ENCODE measurements around the gene ARHGEF1. TPM values are rescaled to one million over a fixed set of nuclear protein-coding genes. Genes with fewer than 3 reads are reported as not detected.

Gene ARHGEF1
- total and polyA plus RNA-seq, 12 donors, result 20.2 to 143 (median 30.2) TPM

- Histone ChIP-seq H3K27me3 (no peaks in the 10 kb centered on the region), H3K27ac (peak overlapping the region in 1 of 10 donors; percentile 94), H3K4me1 (peaks cover 7 to 60% (median 38%) of the 10 kb centered on the region in 9 donors), H3K9me3 (no peaks in the 10 kb centered on the region), H3K36me3 (peaks cover 0 to 61% (median 30%) of the 10 kb centered on the region in 9 donors), H3K4me3 (peak overlapping the region in 6 of 10 donors; percentile 71 to 98 (median 90))
- DNase-seq, result no peak
- intact Hi-C loops (cut with DNase I), result loop anchor here in 5 of 10 donors (2.0 to 5.0 kb wide), 2 partner anchors 21 to 95 kb away; partner anchors contain the start of genes RABAC1 (in 3 of the 5) and ARHGEF1 (in 2 of the 5)
- no peak for TF ChIP-seq CTCF (IDR thresholded peaks at IDR 0.05)
- ATAC-seq, result no peak
- WGBS, 2 donors, result 73 to 86% methylated on average over 9 of the region's 9 CpGs
Observed at GRCh38 chr19:41861846-41862245, 21.1 kb upstream of the ARHGEF1 start.

GRCh38 chr19:41862445-41862986, 20.5 kb upstream of the ARHGEF1 start:
- H3K9me3 ChIP-seq, result no peaks in the 10 kb centered on the region
- H3K36me3 ChIP-seq, result peaks cover 0 to 68% (median 30%) of the 10 kb centered on the region in 9 donors
- ATAC-seq (no peak), DNase-seq (no peak)
- peak overlapping the region in 4 of 10 donors; percentile 0 to 76 (median 4) for H3K4me3 ChIP-seq
- H3K27me3 ChIP-seq, result no peaks in the 10 kb centered on the region
- no peak for TF ChIP-seq CTCF (IDR thresholded peaks at IDR 0.05)
- WGBS, 2 donors, result 75 to 84% methylated on average over 2 of the region's 2 CpGs
- intact Hi-C loops (cut with DNase I), result loop anchor here in 3 of 10 donors (5.0 kb wide), 1 partner anchor 95 kb away; the partner anchor contains the start of gene RABAC1 (in 3 of the 3)
- H3K4me1 ChIP-seq, result peaks cover 7 to 60% (median 43%) of the 10 kb centered on the region in 9 donors
- H3K27ac ChIP-seq, result peak overlapping the region in 1 of 10 donors; percentile 94

- H3K36me3 ChIP-seq, result peaks cover 0 to 77% (median 30%) of the 10 kb centered on the region in 9 donors
- H3K27me3 ChIP-seq, result no peaks in the 10 kb centered on the region
- DNase-seq (no peak), ATAC-seq (no peak)
- no peaks in the 10 kb centered on the region for H3K9me3 ChIP-seq
- H3K4me1 ChIP-seq, result peaks cover 7 to 69% (median 47%) of the 10 kb centered on the region in 9 donors
- TF ChIP-seq CTCF (IDR thresholded peaks at IDR 0.05), result no peak
- H3K4me3 ChIP-seq, result no peak overlapping the region
- intact Hi-C loops (cut with DNase I), result loop anchor here in 3 of 10 donors (5.0 kb wide), 1 partner anchor 94 kb away; the partner anchor contains the start of gene RABAC1 (in 3 of the 3)
- 83 to 85% methylated on average over 11 of the region's 11 CpGs for WGBS, 2 donors
- H3K27ac ChIP-seq, result peak overlapping the region in 1 of 10 donors; percentile 94
Observed at GRCh38 chr19:41863209-41863931, 19.6 kb upstream of the ARHGEF1 start.

GRCh38 chr19:41864374-41864773, 18.6 kb upstream of the ARHGEF1 start:
- intact Hi-C loops (cut with DNase I), result loop anchor here in 3 of 10 donors (5.0 kb wide), 1 partner anchor 93 kb away; the partner anchor contains the start of gene RABAC1 (in 3 of the 3)

More at GRCh38 chr19:41864374-41864773, 18.6 kb upstream of the ARHGEF1 start:
- DNase-seq, result no peak
- peaks cover 0 to 87% (median 32%) of the 10 kb centered on the region in 9 donors for H3K36me3 ChIP-seq
- no peaks in the 10 kb centered on the region for H3K9me3 ChIP-seq
- H3K4me1 ChIP-seq, result peaks cover 7 to 70% (median 48%) of the 10 kb centered on the region in 9 donors
- WGBS, 2 donors, result 88 to 91% methylated on average over 5 of the region's 5 CpGs
- no peak overlapping the region for H3K27ac ChIP-seq
- no peak for TF ChIP-seq CTCF (IDR thresholded peaks at IDR 0.05)
- ATAC-seq, result no peak
- no peaks in the 10 kb centered on the region for H3K27me3 ChIP-seq
- no peak overlapping the region for H3K4me3 ChIP-seq
